ENCODE data around the gene CRAMP1. TPM values are rescaled to one million over a fixed set of nuclear protein-coding genes. Genes with fewer than 3 reads are reported as not detected.

CRAMP1 gene, protein sequence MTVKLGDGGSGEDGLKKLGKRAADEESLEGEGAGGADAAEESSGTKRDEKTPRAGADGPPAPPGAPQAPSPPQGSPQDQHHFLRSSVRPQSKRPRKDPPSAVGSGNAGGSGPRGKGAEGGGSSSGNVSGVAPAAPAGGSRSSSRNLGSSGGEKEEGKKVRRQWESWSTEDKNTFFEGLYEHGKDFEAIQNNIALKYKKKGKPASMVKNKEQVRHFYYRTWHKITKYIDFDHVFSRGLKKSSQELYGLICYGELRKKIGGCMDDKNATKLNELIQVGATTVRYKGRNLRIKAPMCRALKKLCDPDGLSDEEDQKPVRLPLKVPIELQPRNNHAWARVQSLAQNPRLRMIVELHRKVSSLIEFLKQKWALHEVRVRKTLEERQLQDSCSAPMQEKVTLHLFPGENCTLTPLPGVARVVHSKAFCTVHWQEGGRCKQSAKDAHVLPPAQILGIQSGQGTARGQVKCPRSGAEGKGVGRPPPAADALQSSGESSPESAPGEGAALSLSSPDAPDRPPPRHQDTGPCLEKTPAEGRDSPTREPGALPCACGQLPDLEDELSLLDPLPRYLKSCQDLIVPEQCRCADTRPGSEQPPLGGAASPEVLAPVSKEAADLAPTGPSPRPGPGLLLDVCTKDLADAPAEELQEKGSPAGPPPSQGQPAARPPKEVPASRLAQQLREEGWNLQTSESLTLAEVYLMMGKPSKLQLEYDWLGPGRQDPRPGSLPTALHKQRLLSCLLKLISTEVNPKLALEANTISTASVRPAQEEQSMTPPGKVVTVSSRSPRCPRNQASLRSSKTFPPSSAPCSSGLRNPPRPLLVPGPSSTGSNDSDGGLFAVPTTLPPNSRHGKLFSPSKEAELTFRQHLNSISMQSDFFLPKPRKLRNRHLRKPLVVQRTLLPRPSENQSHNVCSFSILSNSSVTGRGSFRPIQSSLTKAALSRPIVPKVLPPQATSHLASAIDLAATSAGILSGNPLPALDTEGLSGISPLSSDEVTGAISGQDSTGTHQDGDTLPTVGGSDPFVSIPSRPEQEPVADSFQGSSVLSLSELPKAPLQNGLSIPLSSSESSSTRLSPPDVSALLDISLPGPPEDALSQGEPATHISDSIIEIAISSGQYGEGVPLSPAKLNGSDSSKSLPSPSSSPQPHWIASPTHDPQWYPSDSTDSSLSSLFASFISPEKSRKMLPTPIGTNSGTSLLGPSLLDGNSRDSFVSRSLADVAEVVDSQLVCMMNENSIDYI (N-terminal part only)
- total RNA-seq, result 10 to 100 TPM; 12.7 to 36.0 TPM

DNA sequence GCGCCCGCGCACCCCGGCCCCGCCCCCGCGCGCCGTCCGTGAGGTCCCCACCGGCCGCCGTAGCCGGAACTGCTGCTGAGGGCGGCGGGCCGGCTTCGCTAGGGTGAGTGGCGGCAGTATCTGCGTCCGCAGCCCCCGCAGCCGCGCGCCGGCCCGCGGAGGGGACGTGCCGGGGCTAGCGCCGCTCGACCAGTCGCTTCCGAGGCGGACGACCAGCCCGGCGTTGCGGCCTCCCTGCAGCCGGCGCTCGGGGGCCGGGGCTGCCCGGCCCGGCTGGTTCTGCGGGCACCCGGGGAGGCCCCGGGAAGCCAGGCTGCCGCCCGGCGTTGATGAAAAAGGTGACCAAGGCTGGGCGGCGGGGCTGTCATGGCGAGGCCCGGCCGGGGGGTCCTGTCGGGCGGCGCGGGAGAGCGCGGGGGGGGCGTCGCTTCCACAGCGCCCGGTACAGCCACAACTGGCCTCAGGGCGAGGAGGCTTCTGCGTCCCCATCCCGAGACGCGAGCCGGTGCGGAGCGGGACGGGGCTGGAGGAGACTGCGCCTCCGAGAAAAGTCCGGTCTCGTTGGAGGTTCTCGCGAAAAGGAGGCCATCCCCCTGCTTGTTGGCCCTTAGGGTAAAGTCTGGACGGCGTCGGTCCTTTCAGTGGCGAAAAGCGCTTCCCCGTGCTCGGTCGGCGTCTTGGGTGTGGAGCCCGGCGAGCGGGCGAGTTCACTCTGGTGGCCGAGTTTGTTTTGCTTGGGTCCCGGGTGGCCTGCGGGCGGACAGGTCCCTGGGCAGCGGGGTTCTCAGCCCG lies at the start of gene CRAMP1:
Gene CRAMP1 (plus strand): TSS at position 41 of the 792 bp plus-strand sequence. CDS start 2,280 bp downstream, outside the sequence.
- H3K4me1 ChIP-seq (replicated peaks), result peaks cover 9% of the 10 kb centered on the region
- no peak for DNase-seq (ENCODE audit: low spot score)

DNA sequence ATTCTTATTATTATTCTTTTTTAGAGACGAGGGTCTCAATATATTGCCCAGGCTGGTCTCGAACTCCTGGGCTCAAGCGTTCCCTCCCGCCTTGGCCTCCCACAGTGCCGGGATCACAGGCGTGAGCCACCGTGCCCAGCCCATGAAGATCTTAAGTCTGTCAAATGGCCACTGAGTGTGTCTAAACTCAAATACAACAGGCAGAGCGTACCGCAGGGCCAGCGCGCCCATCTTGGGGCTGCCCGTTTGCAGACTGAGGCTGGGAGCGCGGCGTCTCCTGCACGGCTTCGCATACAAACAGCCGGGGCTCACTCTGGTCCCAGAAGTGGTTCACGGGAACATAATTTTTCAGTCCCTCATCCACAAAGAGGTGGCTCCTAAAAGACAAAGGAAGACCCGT lies 48.4 kb upstream of the CRAMP1 start:
- H3K36me3 ChIP-seq, result no peaks in the 10 kb centered on the region
- WGBS, result 94% methylated on average over 20 of the region's 20 CpGs

More for the DNA sequence above, at the start of gene CRAMP1:
- intact Hi-C loops (cut with DNase I), result loop anchor here (5.0 to 10.0 kb wide), 5 partner anchors 80 to 198 kb away; partner anchors contain the start of genes CLCN7, MAPK8IP3, TELO2 and TMEM204
- H3K36me3 ChIP-seq, result no peaks in the 10 kb centered on the region
- no peaks in the 10 kb centered on the region for H3K9me3 ChIP-seq
- under 1% methylated on average over 48 of the region's 101 CpGs for WGBS
- H3K27ac ChIP-seq, result peak within 1 kb of the TSS; percentile 81 to 83
- no peaks in the 10 kb centered on the region for H3K27me3 ChIP-seq (replicated peaks; ENCODE audit: insufficient read depth)
- peak within 1 kb of the TSS; percentile 77 to 84 for H3K4me3 ChIP-seq
- TF ChIP-seq, protein P1, sequence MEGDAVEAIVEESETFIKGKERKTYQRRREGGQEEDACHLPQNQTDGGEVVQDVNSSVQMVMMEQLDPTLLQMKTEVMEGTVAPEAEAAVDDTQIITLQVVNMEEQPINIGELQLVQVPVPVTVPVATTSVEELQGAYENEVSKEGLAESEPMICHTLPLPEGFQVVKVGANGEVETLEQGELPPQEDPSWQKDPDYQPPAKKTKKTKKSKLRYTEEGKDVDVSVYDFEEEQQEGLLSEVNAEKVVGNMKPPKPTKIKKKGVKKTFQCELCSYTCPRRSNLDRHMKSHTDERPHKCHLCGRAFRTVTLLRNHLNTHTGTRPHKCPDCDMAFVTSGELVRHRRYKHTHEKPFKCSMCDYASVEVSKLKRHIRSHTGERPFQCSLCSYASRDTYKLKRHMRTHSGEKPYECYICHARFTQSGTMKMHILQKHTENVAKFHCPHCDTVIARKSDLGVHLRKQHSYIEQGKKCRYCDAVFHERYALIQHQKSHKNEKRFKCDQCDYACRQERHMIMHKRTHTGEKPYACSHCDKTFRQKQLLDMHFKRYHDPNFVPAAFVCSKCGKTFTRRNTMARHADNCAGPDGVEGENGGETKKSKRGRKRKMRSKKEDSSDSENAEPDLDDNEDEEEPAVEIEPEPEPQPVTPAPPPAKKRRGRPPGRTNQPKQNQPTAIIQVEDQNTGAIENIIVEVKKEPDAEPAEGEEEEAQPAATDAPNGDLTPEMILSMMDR (IDR thresholded peaks at IDR 0.05), result peak in 1 of 4 experiments; percentile 14
- TF ChIP-seq POLR2A (IDR thresholded peaks at IDR 0.05) (peak; percentile 51), POLR2AphosphoS5 (IDR thresholded peaks at IDR 0.05) (no peak)

DNA sequence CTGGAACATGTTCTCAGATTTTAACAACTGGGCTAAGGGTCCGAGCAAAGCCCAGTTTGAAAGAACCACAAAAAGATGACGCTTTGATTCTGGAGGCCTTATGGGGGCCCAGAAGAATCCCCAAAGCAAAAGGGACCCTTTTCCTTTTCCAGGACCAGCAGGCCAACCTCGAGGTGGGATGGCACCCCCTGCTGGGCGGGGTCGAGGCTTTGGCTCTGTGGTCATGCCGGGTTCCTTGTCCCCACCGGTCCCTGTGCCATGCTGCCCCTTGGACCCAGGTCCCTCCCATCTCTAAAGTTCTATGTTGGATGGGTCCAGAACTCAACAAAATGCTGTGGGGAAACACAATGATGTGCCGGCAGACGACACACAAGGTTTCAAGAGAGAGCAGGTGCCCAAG lies 47.8 kb upstream of the CRAMP1 start:
- TF ChIP-seq POLR2A (IDR thresholded peaks at IDR 0.05) (no peak), POLR2AphosphoS5 (IDR thresholded peaks at IDR 0.05) (no peak)
- TF ChIP-seq, protein P1 (IDR thresholded peaks at IDR 0.05), result peak in 1 of 4 experiments; percentile 25
- no peaks in the 10 kb centered on the region for H3K9me3 ChIP-seq
- H3K27ac ChIP-seq, result no peak overlapping the region
- no peaks in the 10 kb centered on the region for H3K36me3 ChIP-seq
- WGBS, result 79% methylated on average over 9 of the region's 9 CpGs
- H3K4me3 ChIP-seq, result no peak overlapping the region
- no peaks in the 10 kb centered on the region for H3K27me3 ChIP-seq (replicated peaks; ENCODE audit: insufficient read depth)
- no peaks in the 10 kb centered on the region for H3K4me1 ChIP-seq (replicated peaks)
- intact Hi-C loops (cut with DNase I), result no loop called here
- no peak for DNase-seq (ENCODE audit: low spot score)

More for the DNA sequence above, 48.4 kb upstream of the CRAMP1 start:
- Histone ChIP-seq H3K9me3 (no peaks in the 10 kb centered on the region), H3K27ac (no peak overlapping the region), H3K27me3 (replicated peaks; ENCODE audit: insufficient read depth) (no peaks in the 10 kb centered on the region), H3K4me1 (replicated peaks) (no peaks in the 10 kb centered on the region), H3K4me3 (no peak overlapping the region)
- TF ChIP-seq, protein P1 (IDR thresholded peaks at IDR 0.05), result no peak
- TF ChIP-seq POLR2A (IDR thresholded peaks at IDR 0.05), result no peak
- TF ChIP-seq POLR2AphosphoS5 (IDR thresholded peaks at IDR 0.05), result no peak
- no peak for DNase-seq (ENCODE audit: low spot score)
- intact Hi-C loops (cut with DNase I), result no loop called here

All from prostate gland (tissue), 2 donors.